Activated gamma-delta T cell treated with Interleukin-2 at 50 U/mL for 16 hours (primary cell): ENCODE results near the gene SLC7A5.
"Not testable (repeated sequence)": the region's sequence is repeated elsewhere in the genome, so short reads cannot be mapped to it uniquely, and the experiment has no call there.

Experiments used
- DNase-seq: peaks from one replicate; pipeline ENCODE4 v3.0.0-alpha.2; 2020

The SLC7A5 gene

GRCh38 chr16:87789437-87790291 is 79.6 kb downstream of the SLC7A5 start:
- DNase-seq, result no peak

DNA sequence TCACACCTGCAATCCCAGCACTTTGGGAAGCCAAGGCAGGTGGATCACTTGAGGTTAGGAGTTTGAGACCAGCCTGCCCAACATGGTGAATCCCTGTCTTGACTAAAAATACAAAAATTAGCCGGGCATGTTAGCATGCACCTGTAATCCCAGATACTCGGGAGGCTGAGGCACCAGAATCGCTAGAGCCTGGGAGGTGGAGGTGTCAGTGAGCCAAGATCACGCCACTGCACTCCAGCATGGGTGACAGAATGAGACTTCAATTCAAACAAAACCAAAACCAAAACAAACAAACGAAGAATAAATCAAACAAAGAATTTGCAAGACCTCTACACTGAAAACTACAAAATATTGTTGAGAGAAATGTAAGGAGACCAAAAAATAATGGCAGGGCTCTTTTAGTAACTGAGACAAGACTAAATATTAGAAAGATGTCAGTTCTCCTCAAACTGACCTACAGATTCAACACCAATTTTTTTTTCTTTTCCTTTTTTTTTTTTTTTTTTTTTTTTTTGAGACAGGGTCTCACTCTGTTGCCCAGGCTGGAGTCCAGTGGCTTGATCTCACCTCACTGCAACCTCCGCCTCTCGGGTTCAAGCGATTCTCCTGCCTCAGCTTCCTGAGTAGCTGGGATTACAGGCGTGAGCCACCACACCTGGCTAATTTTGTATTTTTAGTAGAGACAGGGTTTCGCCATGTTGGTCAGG is 80.4 kb downstream of the SLC7A5 start:
- DNase-seq, result not testable (repeated sequence)

DNA sequence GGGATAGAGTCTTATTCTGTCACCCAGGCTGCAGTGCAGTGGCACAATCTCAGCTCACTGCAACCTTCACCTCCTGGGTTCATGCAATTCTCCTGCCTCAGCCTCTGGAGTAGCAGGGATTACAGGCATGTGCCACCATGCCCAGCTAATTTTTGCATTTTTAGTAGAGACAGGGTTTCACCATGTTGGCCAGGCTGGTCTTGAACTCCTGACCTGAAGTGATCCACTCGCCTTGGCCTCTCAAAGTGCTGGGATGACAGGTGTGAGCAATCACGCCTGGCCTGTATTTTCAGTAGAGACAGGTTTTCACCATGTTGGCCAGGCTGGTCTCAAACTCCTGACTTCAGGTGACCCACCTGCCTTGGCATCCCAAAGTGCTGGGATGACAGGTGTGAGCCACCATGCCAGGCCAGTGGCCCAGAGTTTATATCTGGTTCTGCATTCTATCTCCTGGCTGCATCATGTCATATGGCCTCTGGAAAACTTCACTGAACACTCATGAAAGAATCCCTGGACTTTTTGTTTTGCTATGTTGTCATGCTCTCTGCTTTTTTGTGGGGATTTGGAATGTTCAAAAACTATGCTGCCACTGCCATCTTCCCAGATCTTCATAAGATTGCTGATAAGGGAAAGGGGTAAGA is 81.7 kb downstream of the SLC7A5 start:
- DNase-seq, result not testable (repeated sequence)

- DNase-seq, result no peak
These were observed 84.5 kb downstream of the SLC7A5 start for GRCh38 chr16:87784812-87785211.

DNA sequence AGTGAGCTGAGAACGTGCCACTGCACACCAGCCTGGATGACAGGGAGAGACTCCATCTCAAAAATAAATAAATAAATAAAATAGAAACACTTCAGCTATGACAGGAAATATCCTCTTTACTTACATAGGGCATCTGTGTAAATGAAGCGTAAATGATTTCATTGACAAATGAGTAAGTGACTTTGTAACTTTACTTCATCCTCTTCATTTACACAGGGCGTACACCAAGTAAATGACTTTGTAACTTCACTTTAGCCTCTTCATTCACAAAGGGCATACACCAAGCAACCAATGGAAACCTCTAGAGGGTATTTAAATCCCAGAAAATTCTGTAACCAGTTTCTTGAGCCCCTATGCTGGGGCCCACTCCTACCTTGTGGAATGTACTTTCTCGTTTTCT is 87.3 kb downstream of the SLC7A5 start:
- DNase-seq, result no peak

- peak; percentile 47 for DNase-seq
These were observed 88.8 kb downstream of the SLC7A5 start for GRCh38 chr16:87780385-87780989.
